ENCODE measurements around the gene TBX21.

The TBX21 gene

DNA sequence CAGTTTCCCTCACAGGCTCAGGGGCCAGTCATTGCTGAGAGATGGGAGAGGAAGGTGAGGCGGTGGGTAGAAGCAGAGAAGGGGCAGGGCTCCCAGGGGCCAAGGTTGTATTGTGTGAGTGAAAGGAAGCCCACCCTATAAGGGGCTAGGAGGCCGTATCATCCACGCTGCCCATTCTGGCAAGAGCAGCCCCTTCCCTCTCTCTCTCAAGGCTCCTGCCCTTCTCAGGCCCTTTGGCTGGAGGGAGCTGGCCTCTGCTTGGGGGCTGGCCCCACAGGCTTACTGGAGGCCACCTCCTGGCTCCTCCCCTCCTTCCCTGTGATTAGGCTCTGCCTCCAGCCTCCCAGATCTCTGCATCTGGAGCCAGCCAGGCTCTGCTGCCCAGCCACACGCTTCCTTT, 31.4 kb upstream of the TBX21 start:
- Histone ChIP-seq H3K27ac (peak overlapping the region; percentile 29; the same call in 1 of the 2 replicates), H3K9me3 (ENCODE audit: severe bottlenecking) (no peaks in the 10 kb centered on the region), H3K27me3 (ENCODE audit: insufficient read depth, low read depth, severe bottlenecking) (no peaks in the 10 kb centered on the region), H3K4me3 (ENCODE audit: low read depth, low read length) (no peak overlapping the region), H3K36me3 (peaks cover 23% of the 10 kb centered on the region)
- DNase-seq, result peak; percentile 90
- TF ChIP-seq, protein P1, sequence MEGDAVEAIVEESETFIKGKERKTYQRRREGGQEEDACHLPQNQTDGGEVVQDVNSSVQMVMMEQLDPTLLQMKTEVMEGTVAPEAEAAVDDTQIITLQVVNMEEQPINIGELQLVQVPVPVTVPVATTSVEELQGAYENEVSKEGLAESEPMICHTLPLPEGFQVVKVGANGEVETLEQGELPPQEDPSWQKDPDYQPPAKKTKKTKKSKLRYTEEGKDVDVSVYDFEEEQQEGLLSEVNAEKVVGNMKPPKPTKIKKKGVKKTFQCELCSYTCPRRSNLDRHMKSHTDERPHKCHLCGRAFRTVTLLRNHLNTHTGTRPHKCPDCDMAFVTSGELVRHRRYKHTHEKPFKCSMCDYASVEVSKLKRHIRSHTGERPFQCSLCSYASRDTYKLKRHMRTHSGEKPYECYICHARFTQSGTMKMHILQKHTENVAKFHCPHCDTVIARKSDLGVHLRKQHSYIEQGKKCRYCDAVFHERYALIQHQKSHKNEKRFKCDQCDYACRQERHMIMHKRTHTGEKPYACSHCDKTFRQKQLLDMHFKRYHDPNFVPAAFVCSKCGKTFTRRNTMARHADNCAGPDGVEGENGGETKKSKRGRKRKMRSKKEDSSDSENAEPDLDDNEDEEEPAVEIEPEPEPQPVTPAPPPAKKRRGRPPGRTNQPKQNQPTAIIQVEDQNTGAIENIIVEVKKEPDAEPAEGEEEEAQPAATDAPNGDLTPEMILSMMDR (IDR thresholded peaks at IDR 0.05; ENCODE audit: low read depth, low read length), result no peak

DNA sequence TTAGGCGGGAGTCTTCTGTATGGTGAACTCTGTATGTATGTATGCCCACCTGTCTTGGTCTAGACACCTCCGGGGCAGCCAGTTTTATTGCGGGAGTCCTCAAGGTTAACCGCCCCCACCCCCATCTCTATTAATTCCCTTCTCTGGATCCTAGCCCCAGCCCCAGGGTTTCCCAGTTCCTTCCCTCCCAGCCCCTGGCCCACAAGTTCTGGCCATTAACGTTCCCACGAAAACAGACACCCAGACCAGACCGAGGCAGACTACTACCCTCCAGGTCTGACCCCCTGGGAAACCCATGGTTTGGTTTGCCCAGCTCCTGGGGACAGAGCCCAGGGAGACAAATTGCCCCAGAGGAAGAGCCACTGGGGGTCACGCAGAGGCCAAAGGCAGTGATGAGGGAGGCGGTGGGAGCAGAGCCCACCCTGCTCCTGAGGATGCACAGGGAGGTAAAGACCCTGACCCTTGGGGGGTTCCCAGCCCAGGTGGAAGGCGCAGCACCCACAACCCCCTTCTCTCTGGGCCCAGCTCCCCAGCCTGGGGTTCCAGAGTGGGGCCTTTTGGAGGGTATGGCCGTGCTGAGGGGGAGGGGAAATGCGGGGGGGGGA, 30.5 kb upstream of the TBX21 start:
- H3K9me3 ChIP-seq (ENCODE audit: severe bottlenecking), result no peaks in the 10 kb centered on the region
- TF ChIP-seq, protein P1 (IDR thresholded peaks at IDR 0.05; ENCODE audit: low read depth, low read length), result no peak

GRCh38 chr17:47703191-47703591, 29.8 kb upstream of the TBX21 start:
- H3K36me3 ChIP-seq, result peaks cover 17% of the 10 kb centered on the region
- no peak overlapping the region for H3K27ac ChIP-seq
- no peak overlapping the region for H3K4me3 ChIP-seq (ENCODE audit: low read depth, low read length)
- H3K9me3 ChIP-seq (ENCODE audit: severe bottlenecking), result no peaks in the 10 kb centered on the region
- no peak for DNase-seq
- H3K27me3 ChIP-seq (ENCODE audit: insufficient read depth, low read depth, severe bottlenecking), result no peaks in the 10 kb centered on the region
- TF ChIP-seq, protein P1 (IDR thresholded peaks at IDR 0.05; ENCODE audit: low read depth, low read length), result no peak

More for the DNA sequence above, 30.5 kb upstream of the TBX21 start:
- Histone ChIP-seq H3K36me3 (peaks cover 18% of the 10 kb centered on the region), H3K4me3 (ENCODE audit: low read depth, low read length) (no peak overlapping the region), H3K27ac (no peak overlapping the region; the same call in 1 of the 2 replicates), H3K27me3 (ENCODE audit: insufficient read depth, low read depth, severe bottlenecking) (no peaks in the 10 kb centered on the region)
- no peak for DNase-seq

- TF ChIP-seq, protein P1 (IDR thresholded peaks at IDR 0.05; ENCODE audit: low read depth, low read length), result no peak
Measured at GRCh38 chr17:47703671-47704070, 29.4 kb upstream of the TBX21 start.

DNA sequence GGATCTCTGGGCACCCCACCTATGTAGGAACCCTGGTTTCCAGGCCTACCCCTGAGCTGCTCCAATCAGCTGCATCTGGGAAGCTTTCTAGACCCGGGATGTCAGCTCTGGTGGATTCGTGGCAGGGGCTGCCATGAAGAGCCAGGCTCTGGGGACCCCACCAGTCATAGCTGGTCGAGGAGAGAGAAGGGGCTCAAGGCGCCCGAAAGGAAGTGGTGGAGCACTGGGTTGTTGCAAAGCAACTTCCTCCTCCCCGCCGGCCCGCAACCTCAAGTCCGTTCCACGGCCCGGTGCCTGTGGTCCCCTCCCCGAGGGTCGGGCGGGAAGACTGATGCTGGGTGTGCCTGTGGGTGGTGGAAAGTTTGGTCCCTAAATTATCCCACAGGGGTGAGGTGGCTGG, 28.9 kb upstream of the TBX21 start:
- H3K27me3 ChIP-seq (ENCODE audit: insufficient read depth, low read depth, severe bottlenecking), result no peaks in the 10 kb centered on the region
- TF ChIP-seq, protein P1 (IDR thresholded peaks at IDR 0.05; ENCODE audit: low read depth, low read length), result no peak
- no peaks in the 10 kb centered on the region for H3K9me3 ChIP-seq (ENCODE audit: severe bottlenecking)
- H3K27ac ChIP-seq, result no peak overlapping the region
- DNase-seq, result no peak
- H3K4me3 ChIP-seq (ENCODE audit: low read depth, low read length), result no peak overlapping the region
- peaks cover 11% of the 10 kb centered on the region for H3K36me3 ChIP-seq

More at GRCh38 chr17:47703671-47704070, 29.4 kb upstream of the TBX21 start:
- no peak for DNase-seq
- Histone ChIP-seq H3K9me3 (ENCODE audit: severe bottlenecking) (no peaks in the 10 kb centered on the region), H3K4me3 (ENCODE audit: low read depth, low read length) (no peak overlapping the region), H3K27me3 (ENCODE audit: insufficient read depth, low read depth, severe bottlenecking) (no peaks in the 10 kb centered on the region), H3K27ac (no peak overlapping the region), H3K36me3 (peaks cover 16% of the 10 kb centered on the region)

DNA sequence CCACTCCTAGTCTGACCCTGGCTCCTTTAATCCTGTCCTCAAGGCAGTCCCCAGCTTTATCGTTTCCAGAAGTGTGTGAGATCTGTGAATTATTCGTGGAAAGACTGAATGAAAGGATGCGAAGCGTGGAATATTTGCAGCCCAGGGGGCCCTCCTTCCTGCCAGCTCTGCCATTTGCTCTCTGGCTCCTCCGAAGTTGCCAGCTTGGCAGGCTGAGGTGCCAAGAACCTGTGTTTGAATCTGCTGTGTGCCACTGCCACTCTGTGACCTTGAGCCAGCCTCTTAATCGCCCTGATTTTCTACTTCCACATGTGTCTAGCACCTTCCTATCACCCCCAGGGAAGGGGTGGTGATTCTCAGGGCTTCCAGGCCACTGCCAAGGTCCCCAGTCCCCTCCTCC, 28.3 kb upstream of the TBX21 start:
- DNase-seq, result no peak
- peaks cover 12% of the 10 kb centered on the region for H3K36me3 ChIP-seq
- H3K4me3 ChIP-seq (ENCODE audit: low read depth, low read length), result no peak overlapping the region
- no peaks in the 10 kb centered on the region for H3K9me3 ChIP-seq (ENCODE audit: severe bottlenecking)
- TF ChIP-seq, protein P1 (IDR thresholded peaks at IDR 0.05; ENCODE audit: low read depth, low read length), result no peak
- peak overlapping the region; percentile 6; the same call in 1 of the 2 replicates for H3K27ac ChIP-seq
- H3K27me3 ChIP-seq (ENCODE audit: insufficient read depth, low read depth, severe bottlenecking), result no peaks in the 10 kb centered on the region

Measured in WERI-Rb-1 (cell line).